Prostate gland (tissue), 2 donors: Measurements from ENCODE around the gene RUFY3. TPM values are rescaled to one million over a fixed set of nuclear protein-coding genes. Genes with fewer than 3 reads are reported as not detected.
"Not testable (repeated sequence)": the region's sequence is repeated elsewhere in the genome, so short reads cannot be mapped to it uniquely, and the experiment has no call there.

Experiments used
- DNase-seq: peaks from one replicate; pipeline ENCODE4 v3.0.0-alpha.2; 2019; ENCODE audit warnings: low spot score
- H3K27ac ChIP-seq, 2 donors: fragments of 200-600 bp; sonication (generic); 2 replicates each; pipeline ENCODE4 v1.5.1; 2017 to 2019
- H3K27me3 ChIP-seq: fragments of 200-600 bp; sonication (generic); replicated peaks from 2 replicates; pipeline ENCODE4 v1.5.1; 2019; ENCODE audit not compliant: insufficient read depth
- H3K36me3 ChIP-seq, 2 donors: fragments of 200-600 bp; sonication (generic); 1 replicate in 1 of 2; 2 replicates in 1 of 2; pipeline versions ENCODE4 v1.5.1 to v1.8.1; 2017 to 2019
- H3K4me1 ChIP-seq: fragments of 200-600 bp; sonication (generic); replicated peaks from 2 replicates; pipeline ENCODE4 v1.5.1; 2019
- H3K4me3 ChIP-seq, 2 donors: fragments of 200-600 bp; sonication (generic); 2 replicates each; pipeline ENCODE4 v1.5.1; 2017 to 2019
- H3K9me3 ChIP-seq: fragments of 200-600 bp; sonication (generic); 2 replicates; pipeline ENCODE4 v1.5.1; 2017
- CTCF ChIP-seq, 4 experiments: fragments of 200-600 bp in 2 of 4; fragments of 450-650 bp in 2 of 4; sonication (generic) in 2 of 4; IDR thresholded peaks; 1 replicate in 3 of 4; 2 replicates in 1 of 4; pipeline ENCODE4 v1.5.1; 2016 to 2019; ENCODE audit warnings: antibody characterized with exemption in 4 of 4, mild to moderate bottlenecking in 2 of 4, moderate library complexity in 2 of 4
- POLR2A ChIP-seq: fragments of 450-650 bp; IDR thresholded peaks from one replicate; pipeline ENCODE4 v1.6.1; 2016; ENCODE audit warnings: antibody characterized with exemption, mild to moderate bottlenecking
- POLR2AphosphoS5 ChIP-seq: sonication (generic); formaldehyde crosslinking; IDR thresholded peaks from one replicate; pipeline ENCODE4 v1.6.1; 2017; ENCODE audit warnings: antibody characterized with exemption
- WGBS: methylation state at CpG from one replicate; pipeline ENCODE4 v1.1.5; 2018; 5-methylcytosine and 5-hydroxymethylcytosine counted together
- intact Hi-C: fragments of 100-400 bp; cut with DNase I; formaldehyde crosslinking; loops from one replicate; pipeline ENCODE4 v1.14.2; 2022
- total RNA-seq, 2 donors: library from RNA; depleted of rRNA; stranded (reverse); fragments of >200 nt; gene quantifications; one replicate each; pipeline ENCODE4 v1.1.0, GENCODE V29; 2016

Gene RUFY3
- total RNA-seq, 2 donors from 2014 or later = 51.7 to 118 TPM

GRCh38 chr4:70761276-70761816, 39.6 kb downstream of the RUFY3 start:
- no peak for DNase-seq
- 85% methylated on average over 3 of the region's 3 CpGs for WGBS
- H3K27me3 ChIP-seq = no peaks in the 10 kb centered on the region
- H3K4me1 ChIP-seq = no peaks in the 10 kb centered on the region
- H3K4me3 ChIP-seq = no peak overlapping the region
- H3K27ac ChIP-seq = no peak overlapping the region
- TF ChIP-seq POLR2AphosphoS5 = no peak
- no peak for TF ChIP-seq POLR2A
- no peaks in the 10 kb centered on the region for H3K36me3 ChIP-seq
- intact Hi-C loops = no loop called here
- H3K9me3 ChIP-seq = no peaks in the 10 kb centered on the region

- no peak overlapping the region for H3K4me3 ChIP-seq
- TF ChIP-seq CTCF (IDR thresholded peaks at IDR 0.05) = no peak
- TF ChIP-seq POLR2AphosphoS5 = no peak
- no peak for TF ChIP-seq POLR2A
- H3K27me3 ChIP-seq = no peaks in the 10 kb centered on the region
- DNase-seq = no peak
- no peaks in the 10 kb centered on the region for H3K9me3 ChIP-seq
- H3K27ac ChIP-seq = no peak overlapping the region
- WGBS = 86% methylated on average over 1 of the region's 1 CpG
- no peaks in the 10 kb centered on the region for H3K4me1 ChIP-seq
- H3K36me3 ChIP-seq = no peaks in the 10 kb centered on the region
- intact Hi-C loops = no loop called here
These were observed 43.6 kb downstream of the RUFY3 start for GRCh38 chr4:70765368-70765767.

- Histone ChIP-seq H3K27me3 (no peaks in the 10 kb centered on the region), H3K9me3 (no peaks in the 10 kb centered on the region), H3K36me3 (no peaks in the 10 kb centered on the region), H3K4me3 (no peak overlapping the region), H3K27ac (no peak overlapping the region), H3K4me1 (no peaks in the 10 kb centered on the region)
- DNase-seq = no peak
- WGBS = 89% methylated on average over 3 of the region's 3 CpGs
- intact Hi-C loops = no loop called here
- TF ChIP-seq POLR2A (no peak), CTCF (IDR thresholded peaks at IDR 0.05) (no peak), POLR2AphosphoS5 (no peak)
These were observed 46.7 kb downstream of the RUFY3 start for GRCh38 chr4:70768301-70768948.

GRCh38 chr4:70769396-70769795, 47.6 kb downstream of the RUFY3 start:
- DNase-seq, H3K27me3 ChIP-seq, H3K9me3 ChIP-seq, H3K4me3 ChIP-seq, H3K36me3 ChIP-seq, H3K27ac ChIP-seq, H3K4me1 ChIP-seq, intact Hi-C loops: not testable (repeated sequence)
- 100% methylated on average over 1 of the region's 1 CpG for WGBS

- H3K27me3 ChIP-seq = no peaks in the 10 kb centered on the region
- 86% methylated on average over 6 of the region's 6 CpGs for WGBS
- H3K9me3 ChIP-seq = no peaks in the 10 kb centered on the region
- H3K4me3 ChIP-seq = no peak overlapping the region
- H3K27ac ChIP-seq = no peak overlapping the region
- no peaks in the 10 kb centered on the region for H3K36me3 ChIP-seq
- TF ChIP-seq POLR2AphosphoS5 (no peak), POLR2A (no peak), CTCF (IDR thresholded peaks at IDR 0.05) (no peak)
- no peaks in the 10 kb centered on the region for H3K4me1 ChIP-seq
- DNase-seq = no peak
- intact Hi-C loops = no loop called here
These were observed 51.3 kb downstream of the RUFY3 start for GRCh38 chr4:70772929-70773555.
